Upper lobe of left lung (tissue), 6 donors: Measurements from ENCODE around the gene IMMP2L. TPM values are rescaled to one million over a fixed set of nuclear protein-coding genes. Genes with fewer than 3 reads are reported as not detected.

ENCODE experiments used
- ATAC-seq, 2 donors: fragments of 200-7000 bp; cut with Tn5 transposase; one replicate each; pipeline ENCODE4 v1.9.1; 2022; ENCODE audit warnings: mild to moderate bottlenecking in 2 of 2, moderate library complexity in 2 of 2; ENCODE audit not compliant: low FRiP score in 2 of 2
- DNase-seq, 2 donors: peaks; one replicate each; pipeline ENCODE4 v3.0.0-alpha.2; 2019 to 2020
- H3K27ac ChIP-seq, 4 donors: fragments of 200-600 bp; sonication (generic); one replicate each; pipeline ENCODE4 v1.5.1; 2016 to 2019
- H3K27me3 ChIP-seq, 4 donors: fragments of 200-600 bp; sonication (generic); one replicate each; pipeline ENCODE4 v1.5.1; 2017 to 2019
- H3K36me3 ChIP-seq, 4 donors: fragments of 200-600 bp; sonication (generic); one replicate each; pipeline ENCODE4 v1.5.1; 2016 to 2019
- H3K4me1 ChIP-seq, 4 donors: fragments of 200-600 bp; sonication (generic); one replicate each; pipeline ENCODE4 v1.5.1; 2018 to 2019
- H3K4me3 ChIP-seq, 4 donors: fragments of 200-600 bp; sonication (generic); one replicate each; pipeline ENCODE4 v1.5.1; 2017 to 2019; ENCODE audit warnings: mild to moderate bottlenecking in 2 of 4, moderate library complexity in 1 of 4
- H3K9me3 ChIP-seq, 4 donors: fragments of 200-600 bp; sonication (generic); one replicate each; pipeline ENCODE4 v1.5.1; 2018 to 2019
- CTCF ChIP-seq, 6 experiments: fragments of 450-650 bp in 4 of 6; fragments of 200-600 bp in 2 of 6; sonication (generic) in 2 of 6; IDR thresholded peaks; one replicate each; pipeline ENCODE4 v1.5.1; 2016 to 2019; ENCODE audit warnings: antibody characterized with exemption in 6 of 6
- EP300 ChIP-seq, 4 donors: sonication (generic); formaldehyde crosslinking; IDR thresholded peaks; one replicate each; pipeline ENCODE4 v1.5.1; 2017; ENCODE audit warnings: antibody characterized with exemption in 4 of 4, control low read depth in 2 of 4
- POLR2A ChIP-seq, 4 donors: fragments of 450-650 bp; IDR thresholded peaks; one replicate each; pipeline ENCODE4 v1.5.1; 2016 to 2017; ENCODE audit warnings: antibody characterized with exemption in 4 of 4, mild to moderate bottlenecking in 2 of 4
- POLR2AphosphoS5 ChIP-seq, 2 donors: sonication (generic); formaldehyde crosslinking; IDR thresholded peaks; one replicate each; pipeline ENCODE4 v1.5.1; 2017; ENCODE audit warnings: antibody characterized with exemption in 2 of 2
- WGBS, 2 donors: methylation state at CpG; one replicate each; pipeline ENCODE4 v1.1.5; 2017 to 2018; 5-methylcytosine and 5-hydroxymethylcytosine counted together
- total RNA-seq, 6 donors: library from RNA; depleted of rRNA in 4 of 6; stranded (reverse); fragments of >200 nt in 4 of 6; gene quantifications; one replicate each; pipeline versions ENCODE4 v1.1.0 to v1.2.1, GENCODE V29; 2016 to 2021
- donor health status: DM: no; HTN: no; CAD: no; lungs with moderate emphysema.
- donor health status: DM: no; HTN: yes; CAD: no; lungs with severe emphysema.

Gene IMMP2L
- total RNA-seq, 6 donors from 2014 or later: 7.1 to 17.5 (median 11.3) TPM

- no peak overlapping the region for H3K27ac ChIP-seq
- H3K4me1 ChIP-seq: no peaks in the 10 kb centered on the region
- no peaks in the 10 kb centered on the region for H3K27me3 ChIP-seq
- no peak for ATAC-seq
- WGBS, 2 donors: 97 to 98% methylated on average over 1 of the region's 1 CpG
- no peaks in the 10 kb centered on the region for H3K36me3 ChIP-seq
- no peak for DNase-seq
- TF ChIP-seq CTCF (IDR thresholded peaks at IDR 0.05): no peak
- TF ChIP-seq EP300 (IDR thresholded peaks at IDR 0.05): no peak
- TF ChIP-seq POLR2AphosphoS5 (IDR thresholded peaks at IDR 0.05): no peak
- TF ChIP-seq POLR2A (IDR thresholded peaks at IDR 0.05): no peak
- no peak overlapping the region for H3K4me3 ChIP-seq
- H3K9me3 ChIP-seq: no peaks in the 10 kb centered on the region
Observed at GRCh38 chr7:111150709-111151108, 411.6 kb downstream of the IMMP2L start.

- TF ChIP-seq CTCF (IDR thresholded peaks at IDR 0.05) (no peak), EP300 (IDR thresholded peaks at IDR 0.05) (no peak), POLR2A (IDR thresholded peaks at IDR 0.05) (no peak), POLR2AphosphoS5 (IDR thresholded peaks at IDR 0.05) (no peak)
- no peaks in the 10 kb centered on the region for H3K4me1 ChIP-seq
- 87 to 88% methylated on average over 6 of the region's 6 CpGs for WGBS, 2 donors
- DNase-seq (no peak), ATAC-seq (no peak)
- no peaks in the 10 kb centered on the region for H3K27me3 ChIP-seq
- H3K4me3 ChIP-seq: no peak overlapping the region
- no peak overlapping the region for H3K27ac ChIP-seq
- H3K36me3 ChIP-seq: no peaks in the 10 kb centered on the region
- no peaks in the 10 kb centered on the region for H3K9me3 ChIP-seq
Observed at GRCh38 chr7:111147708-111148533, 414.4 kb downstream of the IMMP2L start.

GRCh38 chr7:111146136-111146535 lies 416.2 kb downstream of the IMMP2L start:
- H3K4me3 ChIP-seq: no peak overlapping the region
- H3K27ac ChIP-seq: no peak overlapping the region
- no peak for DNase-seq
- no peaks in the 10 kb centered on the region for H3K9me3 ChIP-seq
- no peak for ATAC-seq
- no peaks in the 10 kb centered on the region for H3K27me3 ChIP-seq
- H3K4me1 ChIP-seq: no peaks in the 10 kb centered on the region
- TF ChIP-seq EP300 (IDR thresholded peaks at IDR 0.05) (no peak), CTCF (IDR thresholded peaks at IDR 0.05) (no peak), POLR2A (IDR thresholded peaks at IDR 0.05) (no peak)
- no peaks in the 10 kb centered on the region for H3K36me3 ChIP-seq

- TF ChIP-seq POLR2AphosphoS5 (IDR thresholded peaks at IDR 0.05): no peak
- TF ChIP-seq EP300 (IDR thresholded peaks at IDR 0.05): no peak
- no peak for TF ChIP-seq POLR2A (IDR thresholded peaks at IDR 0.05)
- TF ChIP-seq CTCF (IDR thresholded peaks at IDR 0.05): no peak
- DNase-seq (no peak), ATAC-seq (no peak)
- Histone ChIP-seq H3K4me1 (no peaks in the 10 kb centered on the region), H3K9me3 (no peaks in the 10 kb centered on the region), H3K27me3 (no peaks in the 10 kb centered on the region), H3K27ac (no peak overlapping the region), H3K36me3 (no peaks in the 10 kb centered on the region), H3K4me3 (no peak overlapping the region)
- WGBS, 2 donors: 98% methylated on average over 2 of the region's 2 CpGs
Observed at GRCh38 chr7:111145472-111145871, 416.8 kb downstream of the IMMP2L start.
